Measurements from ENCODE around the gene TPD52L2. TPM values are rescaled to one million over a fixed set of nuclear protein-coding genes. Genes with fewer than 3 reads are reported as not detected.

Gene TPD52L2
- total and polyA plus RNA-seq, 7 donors, result 71.7 to 109 (median 84.7) TPM

DNA sequence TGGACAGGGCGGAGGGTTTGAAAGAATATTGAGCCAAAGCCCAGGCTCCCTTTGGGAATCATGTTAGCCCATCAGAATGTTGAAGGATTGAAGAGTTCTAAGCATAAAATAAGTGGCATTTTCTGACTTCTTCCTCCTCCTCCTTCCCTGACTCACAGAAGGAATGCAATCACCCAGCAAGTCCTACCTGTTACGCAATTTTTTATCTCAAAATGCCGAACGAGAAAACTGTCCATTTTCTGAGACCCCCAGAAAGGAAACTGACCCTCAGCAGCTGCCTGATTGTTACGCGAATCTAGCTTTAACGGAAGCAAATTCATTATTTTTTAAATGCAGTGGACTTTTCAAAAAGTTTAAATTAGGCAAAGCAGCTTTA is 25.1 kb downstream of the TPD52L2 start:
- no peak for TF ChIP-seq POLR2A (IDR thresholded peaks at IDR 0.05)
- no peak for TF ChIP-seq EP300 (IDR thresholded peaks at IDR 0.05)
- TF ChIP-seq, protein P1, sequence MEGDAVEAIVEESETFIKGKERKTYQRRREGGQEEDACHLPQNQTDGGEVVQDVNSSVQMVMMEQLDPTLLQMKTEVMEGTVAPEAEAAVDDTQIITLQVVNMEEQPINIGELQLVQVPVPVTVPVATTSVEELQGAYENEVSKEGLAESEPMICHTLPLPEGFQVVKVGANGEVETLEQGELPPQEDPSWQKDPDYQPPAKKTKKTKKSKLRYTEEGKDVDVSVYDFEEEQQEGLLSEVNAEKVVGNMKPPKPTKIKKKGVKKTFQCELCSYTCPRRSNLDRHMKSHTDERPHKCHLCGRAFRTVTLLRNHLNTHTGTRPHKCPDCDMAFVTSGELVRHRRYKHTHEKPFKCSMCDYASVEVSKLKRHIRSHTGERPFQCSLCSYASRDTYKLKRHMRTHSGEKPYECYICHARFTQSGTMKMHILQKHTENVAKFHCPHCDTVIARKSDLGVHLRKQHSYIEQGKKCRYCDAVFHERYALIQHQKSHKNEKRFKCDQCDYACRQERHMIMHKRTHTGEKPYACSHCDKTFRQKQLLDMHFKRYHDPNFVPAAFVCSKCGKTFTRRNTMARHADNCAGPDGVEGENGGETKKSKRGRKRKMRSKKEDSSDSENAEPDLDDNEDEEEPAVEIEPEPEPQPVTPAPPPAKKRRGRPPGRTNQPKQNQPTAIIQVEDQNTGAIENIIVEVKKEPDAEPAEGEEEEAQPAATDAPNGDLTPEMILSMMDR (IDR thresholded peaks at IDR 0.05), result no peak
- no peak for TF ChIP-seq POLR2AphosphoS5 (IDR thresholded peaks at IDR 0.05)

DNA sequence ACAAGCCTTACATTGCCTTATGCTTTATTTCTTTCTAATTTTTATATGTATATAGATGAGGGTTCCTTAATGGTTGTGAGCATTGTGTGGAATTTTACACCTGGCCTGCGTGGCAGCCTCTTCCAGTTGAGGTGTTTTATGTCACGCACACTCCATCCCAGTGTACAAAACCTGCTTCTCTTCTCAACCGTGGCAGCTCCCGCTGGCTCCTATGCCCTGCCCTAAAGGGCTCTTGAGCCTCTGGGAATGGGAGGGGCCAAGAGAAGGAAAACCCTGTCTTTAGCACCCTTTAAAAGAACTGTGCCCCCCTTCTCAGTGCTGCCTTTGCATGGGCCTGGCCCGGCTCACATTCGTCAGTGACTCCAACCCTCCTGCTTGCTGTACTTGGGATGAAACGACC is 25.5 kb downstream of the TPD52L2 start:
- intact Hi-C loops (cut with DNase I), result no loop called here
- H3K36me3 ChIP-seq, result peaks cover 5 to 60% (median 41%) of the 10 kb centered on the region in 4 donors
- 82 to 85% methylated on average over 7 of the region's 7 CpGs for WGBS, 2 donors
- no peak overlapping the region for H3K4me3 ChIP-seq
- H3K27me3 ChIP-seq, result no peaks in the 10 kb centered on the region
- H3K9me3 ChIP-seq, result no peaks in the 10 kb centered on the region
- DNase-seq, result no peak
- TF ChIP-seq EP300 (IDR thresholded peaks at IDR 0.05) (no peak), POLR2A (IDR thresholded peaks at IDR 0.05) (no peak), POLR2AphosphoS5 (IDR thresholded peaks at IDR 0.05) (no peak)
- TF ChIP-seq, protein P1 (IDR thresholded peaks at IDR 0.05), result no peak
- H3K27ac ChIP-seq, result no peak overlapping the region
- peaks cover 0 to 10% (median 7%) of the 10 kb centered on the region in 4 donors for H3K4me1 ChIP-seq

More for the DNA sequence above, 25.1 kb downstream of the TPD52L2 start:
- H3K9me3 ChIP-seq, result no peaks in the 10 kb centered on the region
- H3K36me3 ChIP-seq, result peaks cover 5 to 65% (median 43%) of the 10 kb centered on the region in 4 donors
- peaks cover 0 to 10% (median 7%) of the 10 kb centered on the region in 4 donors for H3K4me1 ChIP-seq
- H3K27ac ChIP-seq, result no peak overlapping the region
- no peak overlapping the region for H3K4me3 ChIP-seq
- 92 to 93% methylated on average over 7 of the region's 7 CpGs for WGBS, 2 donors
- H3K27me3 ChIP-seq, result no peaks in the 10 kb centered on the region
- DNase-seq, result no peak
- intact Hi-C loops (cut with DNase I), result no loop called here

DNA sequence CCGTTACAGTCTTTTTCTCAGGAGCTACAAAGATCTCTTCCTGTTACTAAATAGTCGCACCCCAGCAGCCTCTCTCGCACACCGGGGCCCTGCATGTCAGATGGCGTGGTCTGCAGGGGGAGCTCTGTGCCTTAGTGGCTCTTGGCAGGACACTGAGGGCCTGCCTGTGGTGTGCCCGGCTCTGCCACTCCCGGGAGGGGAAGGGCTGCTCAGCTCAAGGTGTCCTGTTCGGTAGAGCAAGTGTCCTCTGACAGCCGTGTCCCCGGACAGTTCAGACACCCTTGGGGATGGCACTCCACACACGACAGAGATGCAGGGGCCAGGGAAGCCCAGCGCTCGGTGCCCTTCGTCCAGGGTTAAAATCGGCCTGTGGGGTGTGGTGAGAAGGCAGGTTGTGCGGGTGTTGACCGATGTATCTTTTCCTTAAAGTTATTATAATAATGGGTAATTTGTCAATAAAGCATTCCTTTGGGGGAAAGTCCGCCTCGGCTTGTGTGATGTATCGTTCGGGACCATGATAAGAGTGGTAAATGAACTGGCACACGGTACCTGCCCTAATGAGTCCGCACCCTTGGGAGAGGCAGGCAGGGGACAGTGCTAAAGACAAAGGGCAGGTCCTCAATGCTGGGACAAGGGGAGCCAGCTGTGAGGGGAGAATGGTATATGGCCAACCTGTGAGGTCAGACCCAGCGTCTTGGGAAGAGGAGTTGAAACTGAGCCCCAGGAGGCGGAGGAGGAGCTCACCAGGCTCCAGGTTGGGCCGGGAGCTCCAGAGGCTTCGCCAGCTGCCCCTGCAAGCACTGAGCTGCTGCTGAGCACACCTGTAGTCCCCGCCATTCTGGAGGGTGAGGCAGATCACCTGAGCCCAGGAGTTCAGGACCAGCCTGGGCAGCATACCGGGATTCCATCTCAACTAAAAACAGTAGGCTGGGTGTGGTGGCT is 26.3 kb downstream of the TPD52L2 start:
- H3K4me3 ChIP-seq, result no peak overlapping the region
- DNase-seq, result no peak
- H3K4me1 ChIP-seq, result peaks cover 0 to 16% (median 14%) of the 10 kb centered on the region in 4 donors
- H3K9me3 ChIP-seq, result no peaks in the 10 kb centered on the region
- H3K27me3 ChIP-seq, result no peaks in the 10 kb centered on the region
- peaks cover 5 to 54% (median 40%) of the 10 kb centered on the region in 4 donors for H3K36me3 ChIP-seq
- 85 to 91% methylated on average over 29 of the region's 29 CpGs for WGBS, 2 donors
- intact Hi-C loops (cut with DNase I), result no loop called here
- H3K27ac ChIP-seq, result no peak overlapping the region
- TF ChIP-seq POLR2A (IDR thresholded peaks at IDR 0.05) (no peak), POLR2AphosphoS5 (IDR thresholded peaks at IDR 0.05) (no peak), EP300 (IDR thresholded peaks at IDR 0.05) (no peak)
- TF ChIP-seq, protein P1 (IDR thresholded peaks at IDR 0.05), result no peak

DNA sequence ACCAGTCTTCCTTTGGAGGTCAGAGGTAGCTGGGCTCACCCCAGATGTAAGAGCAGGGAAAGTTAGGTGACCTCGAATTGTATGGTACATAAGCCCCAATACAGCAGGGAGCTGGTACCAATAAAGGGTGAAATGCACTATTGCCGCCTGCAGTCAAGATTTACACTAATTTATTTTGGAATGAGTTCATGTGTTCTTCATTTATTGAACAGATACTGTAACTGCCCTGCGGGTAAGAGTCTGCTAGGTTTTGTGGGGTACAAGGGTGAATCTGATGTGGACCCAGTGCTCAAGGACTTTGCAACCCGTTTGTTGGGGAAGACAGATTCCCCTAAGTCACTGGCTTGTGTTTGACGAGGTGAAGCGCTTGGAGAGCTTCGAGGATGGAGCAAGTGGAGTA is 27.3 kb downstream of the TPD52L2 start:
- Histone ChIP-seq H3K36me3 (peaks cover 4 to 46% (median 35%) of the 10 kb centered on the region in 4 donors), H3K4me3 (no peak overlapping the region), H3K27ac (no peak overlapping the region), H3K4me1 (peaks cover 0 to 27% (median 25%) of the 10 kb centered on the region in 4 donors), H3K27me3 (no peaks in the 10 kb centered on the region), H3K9me3 (no peaks in the 10 kb centered on the region)
- TF ChIP-seq EP300 (IDR thresholded peaks at IDR 0.05) (no peak), POLR2A (IDR thresholded peaks at IDR 0.05) (no peak), POLR2AphosphoS5 (IDR thresholded peaks at IDR 0.05) (no peak)
- TF ChIP-seq, protein P1 (IDR thresholded peaks at IDR 0.05), result no peak
- 90 to 91% methylated on average over 7 of the region's 7 CpGs for WGBS, 2 donors
- no peak for DNase-seq
- intact Hi-C loops (cut with DNase I), result no loop called here
